ENCODE measurements around the gene DLGAP4. TPM values are rescaled to one million over a fixed set of nuclear protein-coding genes. Genes with fewer than 3 reads are reported as not detected.

The DLGAP4 gene
- total and polyA plus RNA-seq, 10 donors: 12.0 to 60.9 (median 45.9) TPM

DNA sequence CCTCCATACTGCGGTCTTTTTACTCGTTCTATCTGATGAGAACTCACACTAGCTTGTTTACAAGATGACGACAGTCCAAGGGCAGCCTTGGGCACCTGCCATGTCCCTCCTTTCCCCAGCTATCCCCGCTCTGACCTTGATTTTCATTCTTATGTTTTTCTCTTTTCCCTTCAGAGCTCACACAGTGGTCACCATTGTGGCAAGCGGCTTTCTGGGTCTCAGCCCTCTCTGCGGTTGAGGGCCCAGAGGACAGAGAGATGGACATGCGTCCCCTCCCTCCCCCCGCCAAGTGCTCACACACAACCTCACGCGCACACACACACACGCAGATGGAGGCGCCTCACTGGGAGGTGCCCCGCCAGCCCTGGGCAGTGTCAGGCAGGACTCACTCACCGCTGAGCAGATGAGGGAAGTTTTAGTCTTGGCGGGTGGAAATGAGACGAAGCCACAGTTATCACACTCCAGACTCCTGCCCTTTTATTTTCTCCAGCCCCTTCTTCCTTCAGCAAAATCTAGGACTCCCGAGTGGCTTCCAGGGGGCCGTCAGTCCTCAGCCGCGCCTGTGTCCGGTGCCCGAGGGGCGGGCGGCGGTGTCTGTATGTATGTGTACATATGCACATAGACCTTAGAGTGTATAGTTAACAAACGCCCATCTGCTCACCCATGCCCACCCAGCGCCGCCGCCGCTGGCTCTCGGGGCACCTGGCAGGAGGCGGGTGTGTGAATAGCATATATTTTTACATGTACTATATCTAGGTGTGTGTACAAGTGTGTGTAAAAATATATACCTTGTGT is 221.4 kb downstream of the DLGAP4 start:
- peak in 2 of 3 donors; percentile 22 to 49 for TF ChIP-seq POLR2AphosphoS5 (IDR thresholded peaks at IDR 0.05)
- TF ChIP-seq, protein P1, sequence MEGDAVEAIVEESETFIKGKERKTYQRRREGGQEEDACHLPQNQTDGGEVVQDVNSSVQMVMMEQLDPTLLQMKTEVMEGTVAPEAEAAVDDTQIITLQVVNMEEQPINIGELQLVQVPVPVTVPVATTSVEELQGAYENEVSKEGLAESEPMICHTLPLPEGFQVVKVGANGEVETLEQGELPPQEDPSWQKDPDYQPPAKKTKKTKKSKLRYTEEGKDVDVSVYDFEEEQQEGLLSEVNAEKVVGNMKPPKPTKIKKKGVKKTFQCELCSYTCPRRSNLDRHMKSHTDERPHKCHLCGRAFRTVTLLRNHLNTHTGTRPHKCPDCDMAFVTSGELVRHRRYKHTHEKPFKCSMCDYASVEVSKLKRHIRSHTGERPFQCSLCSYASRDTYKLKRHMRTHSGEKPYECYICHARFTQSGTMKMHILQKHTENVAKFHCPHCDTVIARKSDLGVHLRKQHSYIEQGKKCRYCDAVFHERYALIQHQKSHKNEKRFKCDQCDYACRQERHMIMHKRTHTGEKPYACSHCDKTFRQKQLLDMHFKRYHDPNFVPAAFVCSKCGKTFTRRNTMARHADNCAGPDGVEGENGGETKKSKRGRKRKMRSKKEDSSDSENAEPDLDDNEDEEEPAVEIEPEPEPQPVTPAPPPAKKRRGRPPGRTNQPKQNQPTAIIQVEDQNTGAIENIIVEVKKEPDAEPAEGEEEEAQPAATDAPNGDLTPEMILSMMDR (IDR thresholded peaks at IDR 0.05 in 8 of 11, conservative IDR thresholded peaks at IDR 0.05 in 3 of 11): no peak
- TF ChIP-seq POLR2A (IDR thresholded peaks at IDR 0.05): no peak
- Histone ChIP-seq H3K4me3 (no peak overlapping the region), H3K36me3 (peaks cover 0 to 62% (median 49%) of the 10 kb centered on the region in 6 donors), H3K27me3 (replicated peaks in 1 of 7) (no peaks in the 10 kb centered on the region), H3K27ac (no peak overlapping the region), H3K9me3 (no peaks in the 10 kb centered on the region), H3K4me1 (peaks cover 0 to 13% (median 5%) of the 10 kb centered on the region in 6 donors)
- intact Hi-C loops (cut with DNase I; ENCODE audit: low total_unique reads): no loop called here
- WGBS, 5 donors: 90 to 95% (median 93%) methylated on average over 32 of the region's 32 CpGs
- DNase-seq: no peak

DNA sequence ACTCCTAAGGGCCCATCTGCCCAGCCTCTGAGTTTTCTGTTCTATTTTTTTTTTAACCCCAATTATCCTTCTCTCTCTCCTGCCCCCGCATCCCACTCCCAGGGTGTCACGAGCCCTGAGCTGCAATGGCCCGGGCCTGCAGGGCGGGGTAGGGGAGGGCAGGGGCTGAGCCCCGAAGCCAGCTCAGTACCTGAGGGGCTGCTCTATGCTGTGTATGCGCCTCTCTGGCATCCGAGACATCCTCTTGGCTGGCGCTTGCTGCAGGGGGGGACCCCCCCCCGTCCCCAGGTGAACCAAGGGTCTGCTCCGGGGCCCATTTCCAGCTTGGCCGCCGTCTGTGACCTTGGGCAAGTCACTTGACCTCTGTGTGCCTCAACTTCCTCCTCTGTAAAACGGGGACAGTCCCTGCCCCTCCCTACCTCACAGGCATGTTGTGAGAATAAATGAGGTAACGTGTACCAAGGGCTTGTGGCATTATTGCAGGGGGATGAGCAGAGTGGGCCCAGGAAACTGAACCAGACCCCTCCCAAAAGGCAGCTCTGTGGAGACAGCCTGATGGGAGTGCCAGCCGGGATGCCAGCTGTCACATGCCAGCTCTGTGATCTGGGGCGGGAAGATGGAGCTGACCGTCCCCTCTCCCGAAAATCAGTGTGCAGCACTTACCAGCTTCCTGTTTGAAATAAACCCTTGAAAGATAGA is 222.2 kb downstream of the DLGAP4 start:
- Histone ChIP-seq H3K36me3 (peaks cover 0 to 57% (median 49%) of the 10 kb centered on the region in 6 donors), H3K27ac (no peak overlapping the region), H3K27me3 (replicated peaks in 1 of 7) (no peaks in the 10 kb centered on the region), H3K9me3 (no peaks in the 10 kb centered on the region), H3K4me1 (peaks cover 0 to 6% (median 3%) of the 10 kb centered on the region in 6 donors), H3K4me3 (no peak overlapping the region)
- no peak for DNase-seq
- intact Hi-C loops (cut with DNase I; ENCODE audit: low total_unique reads): no loop called here
- TF ChIP-seq POLR2AphosphoS5 (IDR thresholded peaks at IDR 0.05): no peak
- TF ChIP-seq, protein P1 (IDR thresholded peaks at IDR 0.05 in 8 of 11, conservative IDR thresholded peaks at IDR 0.05 in 3 of 11): no peak
- no peak for TF ChIP-seq POLR2A (IDR thresholded peaks at IDR 0.05)
- WGBS, 5 donors: 72 to 81% (median 80%) methylated on average over 15 to 18 of the region's 18 CpGs

DNA sequence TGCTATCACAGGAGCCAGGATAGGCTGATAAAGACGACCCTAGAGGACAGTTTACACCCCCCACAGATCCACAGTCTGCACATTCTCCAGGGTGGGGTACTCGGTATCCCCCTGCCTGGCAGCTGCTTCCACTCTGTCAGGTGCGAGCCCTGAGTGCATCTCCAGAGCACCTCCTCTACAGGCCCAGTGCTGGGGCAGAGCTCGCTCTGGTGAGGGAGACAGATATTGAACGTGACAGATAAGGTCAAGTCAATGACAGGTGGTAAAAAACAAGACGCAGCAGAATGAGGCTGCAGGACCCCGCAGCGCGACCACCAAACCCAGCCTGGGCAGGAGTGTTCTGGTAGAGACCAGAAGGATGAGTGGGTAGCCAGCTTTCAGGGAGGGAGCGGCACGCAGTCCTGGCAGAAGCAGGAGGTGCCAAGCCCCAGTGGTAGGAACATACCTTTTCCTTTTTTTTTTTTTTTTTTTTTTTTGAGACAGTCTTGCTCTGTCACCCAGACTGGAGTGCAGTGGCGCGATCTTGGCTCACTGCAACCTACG is 222.8 kb downstream of the DLGAP4 start:
- 86 to 93% (median 91%) methylated on average over 14 of the region's 14 CpGs for WGBS, 5 donors
- Histone ChIP-seq H3K27ac (no peak overlapping the region), H3K4me1 (peaks cover 0 to 6% (median 0%) of the 10 kb centered on the region in 6 donors), H3K4me3 (no peak overlapping the region), H3K36me3 (peaks cover 0 to 51% (median 46%) of the 10 kb centered on the region in 6 donors), H3K9me3 (no peaks in the 10 kb centered on the region), H3K27me3 (replicated peaks in 1 of 7) (no peaks in the 10 kb centered on the region)
- intact Hi-C loops (cut with DNase I; ENCODE audit: low total_unique reads): no loop called here
- DNase-seq: no peak
- TF ChIP-seq, protein P1 (IDR thresholded peaks at IDR 0.05 in 8 of 11, conservative IDR thresholded peaks at IDR 0.05 in 3 of 11): no peak
- TF ChIP-seq POLR2A (IDR thresholded peaks at IDR 0.05) (no peak), POLR2AphosphoS5 (IDR thresholded peaks at IDR 0.05) (no peak)

DNA sequence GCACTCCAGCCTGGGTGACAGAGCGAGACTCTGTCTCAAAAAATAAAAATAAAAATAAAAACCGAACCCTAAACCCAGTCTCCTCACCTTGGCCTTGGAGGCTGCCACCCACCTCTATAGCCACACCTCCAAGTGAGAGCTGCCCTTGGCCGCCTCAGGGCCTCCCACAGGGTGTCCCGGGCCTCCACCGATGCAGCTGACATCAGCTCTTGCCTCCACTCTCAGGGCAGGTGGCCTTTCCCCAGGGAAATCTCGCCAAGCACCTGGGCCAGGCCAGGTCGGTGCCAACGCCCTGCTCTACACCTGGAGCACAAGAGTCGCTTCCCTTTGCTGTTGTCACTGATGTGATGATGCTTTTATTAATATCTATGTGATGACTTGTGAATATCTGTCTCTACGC is 226.2 kb downstream of the DLGAP4 start:
- no peak overlapping the region for H3K27ac ChIP-seq
- WGBS, 5 donors: 79 to 93% (median 90%) methylated on average over 10 of the region's 10 CpGs
- no peak for DNase-seq

More for the DNA sequence above, 226.2 kb downstream of the DLGAP4 start:
- peaks cover 0 to 6% (median 0%) of the 10 kb centered on the region in 6 donors for H3K4me1 ChIP-seq
- no peaks in the 10 kb centered on the region for H3K9me3 ChIP-seq
- H3K4me3 ChIP-seq: no peak overlapping the region
- peaks cover 0 to 17% (median 13%) of the 10 kb centered on the region in 6 donors for H3K36me3 ChIP-seq
- intact Hi-C loops (cut with DNase I; ENCODE audit: low total_unique reads): no loop called here
- no peaks in the 10 kb centered on the region for H3K27me3 ChIP-seq (replicated peaks in 1 of 7)
- TF ChIP-seq, protein P1 (IDR thresholded peaks at IDR 0.05 in 8 of 11, conservative IDR thresholded peaks at IDR 0.05 in 3 of 11): no peak
- no peak for TF ChIP-seq POLR2A (IDR thresholded peaks at IDR 0.05)
- TF ChIP-seq POLR2AphosphoS5 (IDR thresholded peaks at IDR 0.05): no peak
